Suppressor macrophage (primary cell): Measurements from ENCODE around the gene NTRK3.

Source experiments
- DNase-seq, 4 experiments: peaks; one replicate each; pipeline ENCODE4 v3.0.0-alpha.2; 2020 to 2022

The NTRK3 gene

GRCh38 chr15:88230823-88231222, 25.7 kb downstream of the NTRK3 start:
- no peak for DNase-seq

GRCh38 chr15:88225461-88225860, 31.1 kb downstream of the NTRK3 start:
- DNase-seq: no peak

- no peak for DNase-seq
These were observed 33.5 kb downstream of the NTRK3 start for GRCh38 chr15:88223084-88223483.

GRCh38 chr15:88221836-88222235, 34.7 kb downstream of the NTRK3 start:
- no peak for DNase-seq

- DNase-seq: no peak
These were observed 35.9 kb downstream of the NTRK3 start for GRCh38 chr15:88220443-88221335.

- DNase-seq: no peak
These were observed 36.9 kb downstream of the NTRK3 start for GRCh38 chr15:88219623-88220022.

DNA sequence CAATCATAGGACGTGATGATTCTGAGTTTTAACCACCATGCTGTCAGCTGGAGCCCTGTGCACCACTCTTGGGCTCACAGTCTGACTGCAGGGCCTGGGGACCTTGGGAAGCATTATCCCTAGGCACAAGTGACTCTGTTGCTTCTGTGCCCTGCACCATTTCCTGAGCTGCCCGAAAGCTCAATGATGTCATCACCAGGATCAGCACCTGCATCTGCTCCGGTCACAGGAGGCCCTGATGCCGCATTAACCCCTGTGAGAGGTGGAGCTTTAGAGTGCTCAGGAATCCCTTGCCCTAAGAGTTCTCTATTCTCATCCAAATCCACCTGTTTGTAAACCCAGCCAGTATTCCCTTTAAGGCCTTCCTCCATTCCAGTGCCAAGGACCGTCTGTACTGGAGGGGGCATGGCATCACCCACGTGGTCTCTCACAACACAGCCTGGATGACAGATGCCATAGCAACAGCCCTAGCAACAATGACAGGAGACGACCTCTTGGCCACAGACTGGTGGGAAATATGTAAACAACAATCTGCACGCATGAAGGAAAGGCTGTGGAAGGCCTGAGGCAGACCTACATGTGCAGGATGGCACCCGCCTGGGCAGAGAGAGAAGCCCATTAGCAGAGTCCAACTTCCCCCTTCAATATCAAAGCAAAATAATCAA, 37.9 kb downstream of the NTRK3 start:
- no peak for DNase-seq

GRCh38 chr15:88215066-88215648, 41.4 kb downstream of the NTRK3 start:
- DNase-seq: no peak

DNA sequence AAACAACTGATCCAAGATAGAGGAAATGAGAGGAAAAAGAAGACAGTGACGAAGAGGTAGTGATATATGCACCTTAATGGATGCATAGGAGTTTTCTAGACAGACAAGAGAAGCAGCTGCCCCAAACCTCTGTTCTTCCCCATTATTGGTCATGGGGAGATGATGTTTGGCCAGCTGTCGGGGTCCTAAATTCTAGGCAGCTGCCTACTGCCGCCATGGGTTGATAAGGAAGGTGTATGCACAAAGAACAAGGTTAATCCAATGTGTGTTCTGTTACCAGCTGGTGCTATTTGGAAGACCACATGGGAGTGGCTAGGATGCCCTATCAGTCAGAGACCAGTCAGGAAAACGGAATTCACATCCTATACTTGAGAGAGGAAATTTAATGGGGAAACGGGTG, 47.4 kb downstream of the NTRK3 start:
- DNase-seq: no peak

DNA sequence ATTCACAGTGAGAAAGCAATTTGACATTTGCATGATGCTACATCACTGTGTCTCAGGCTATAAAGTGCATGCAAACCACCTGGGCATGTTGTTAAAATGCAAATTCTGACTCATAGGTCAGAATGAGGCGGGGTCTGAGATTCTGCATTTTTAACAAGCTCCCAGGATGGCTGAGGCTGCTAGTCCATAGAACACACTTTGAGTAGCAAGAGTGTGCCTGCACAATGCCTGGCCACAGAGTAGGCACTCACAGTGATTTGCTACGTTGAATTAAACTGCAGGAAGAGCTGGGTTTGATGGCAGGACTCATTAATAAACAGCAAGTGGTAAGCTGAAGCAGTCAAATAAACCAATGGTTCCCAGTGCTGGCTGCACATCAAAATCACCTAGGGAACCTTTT, 48.1 kb downstream of the NTRK3 start:
- DNase-seq: no peak

GRCh38 chr15:88207565-88207964, 49.0 kb downstream of the NTRK3 start:
- DNase-seq: no peak

DNA sequence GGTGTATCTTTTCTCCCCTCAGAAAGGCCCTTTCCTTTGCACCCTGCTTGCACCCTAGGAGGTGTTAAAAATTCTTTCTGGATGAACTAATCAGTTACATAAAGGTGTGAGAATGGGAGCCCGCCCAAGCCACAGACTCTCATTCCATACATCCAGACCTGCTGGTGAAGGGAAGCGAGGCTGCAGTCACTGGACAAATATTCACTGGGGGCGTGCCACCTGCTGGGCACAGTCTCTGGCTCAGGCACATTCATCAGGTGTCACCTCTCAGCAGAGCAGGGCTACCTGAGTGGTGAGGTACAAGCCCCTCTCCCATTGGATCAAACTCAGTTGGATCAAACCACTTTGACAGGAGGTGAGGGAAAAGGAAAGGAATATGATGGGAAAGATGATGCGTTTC, 52.0 kb downstream of the NTRK3 start:
- DNase-seq: no peak

DNA sequence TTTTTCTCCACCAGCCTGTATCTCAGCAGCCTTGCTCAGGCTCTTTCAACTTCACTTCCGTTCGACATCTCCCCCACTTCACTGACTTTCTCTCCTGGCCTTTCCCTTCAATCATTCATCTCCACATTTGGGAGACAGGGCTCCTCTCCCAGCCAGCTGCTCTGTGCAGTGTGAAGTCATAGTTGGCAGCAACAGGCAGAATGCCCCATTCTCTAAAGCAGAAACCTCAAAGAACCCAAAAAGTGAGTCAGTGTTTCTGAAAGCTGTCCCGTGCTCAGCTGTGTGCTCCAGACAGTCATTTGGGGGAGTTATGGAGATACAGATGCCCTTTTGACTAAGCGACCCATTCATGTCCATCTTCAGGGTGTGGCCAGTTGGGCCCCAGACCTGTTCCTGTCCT, 54.3 kb downstream of the NTRK3 start:
- DNase-seq: no peak

DNA sequence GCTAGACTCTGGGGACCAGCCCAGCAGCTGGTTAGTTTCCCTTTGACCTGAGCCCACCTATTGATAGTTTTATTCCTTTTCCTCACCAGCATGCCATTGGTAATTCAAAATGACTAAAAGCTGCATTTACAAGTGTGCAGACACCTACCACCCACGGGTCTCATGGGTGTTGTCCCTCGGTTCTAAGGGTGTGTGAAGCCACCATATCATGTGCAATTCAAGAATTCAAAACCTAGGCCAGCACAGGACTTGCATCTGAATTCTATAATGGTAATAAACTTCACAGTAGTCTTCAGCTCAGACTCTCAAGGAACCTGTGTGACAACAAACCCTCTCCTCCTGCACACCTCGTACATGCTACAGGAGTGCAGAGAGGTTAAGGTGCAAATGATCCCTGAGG, 55.3 kb downstream of the NTRK3 start:
- DNase-seq: no peak

- DNase-seq: no peak
These were observed 59.6 kb downstream of the NTRK3 start for GRCh38 chr15:88196961-88197360.

DNA sequence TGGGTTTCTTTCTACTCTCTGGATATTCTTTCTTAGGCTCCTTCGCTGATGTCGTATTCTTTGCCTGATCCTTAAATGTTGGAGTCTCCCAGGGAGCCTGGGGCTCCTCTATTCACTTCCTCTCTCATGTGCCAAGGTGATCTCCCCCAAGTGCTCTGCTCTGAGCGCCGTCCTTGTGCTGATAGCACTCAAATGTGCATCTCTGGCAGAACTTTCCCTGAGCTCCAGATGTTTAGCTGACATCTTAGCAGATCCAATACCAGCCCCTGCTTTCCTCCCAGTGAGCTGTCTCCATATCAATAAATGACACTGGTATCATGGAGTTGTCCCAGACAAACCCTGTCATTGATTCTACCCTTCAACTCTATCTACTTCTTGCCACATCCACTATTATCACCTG, 62.4 kb downstream of the NTRK3 start:
- no peak for DNase-seq

DNA sequence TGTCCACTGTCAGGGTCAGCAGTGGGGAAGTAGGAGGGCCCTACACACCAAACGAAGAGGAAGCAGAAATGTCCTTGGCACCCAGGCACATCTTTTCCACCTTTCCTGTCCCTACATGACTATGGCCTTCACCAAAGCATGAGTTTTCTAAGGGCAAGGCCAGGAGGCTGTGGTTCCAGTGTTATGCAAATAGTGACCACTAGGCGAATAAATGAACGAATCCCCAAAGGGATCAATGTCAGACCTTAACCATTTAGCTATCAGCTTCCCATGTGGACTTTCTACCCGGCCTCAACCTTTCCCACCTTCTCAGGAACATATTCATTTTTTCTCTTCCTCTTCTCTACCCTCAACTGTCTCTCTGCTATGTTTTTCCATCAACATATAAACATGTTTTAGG, 63.1 kb downstream of the NTRK3 start:
- DNase-seq: no peak

- no peak for DNase-seq
These were observed 64.8 kb downstream of the NTRK3 start for GRCh38 chr15:88191812-88192165.

GRCh38 chr15:88190232-88190631, 66.3 kb downstream of the NTRK3 start:
- DNase-seq: no peak

- no peak for DNase-seq
These were observed 68.2 kb downstream of the NTRK3 start for GRCh38 chr15:88188300-88188699.

- DNase-seq: no peak
These were observed 69.3 kb downstream of the NTRK3 start for GRCh38 chr15:88187195-88187594.

DNA sequence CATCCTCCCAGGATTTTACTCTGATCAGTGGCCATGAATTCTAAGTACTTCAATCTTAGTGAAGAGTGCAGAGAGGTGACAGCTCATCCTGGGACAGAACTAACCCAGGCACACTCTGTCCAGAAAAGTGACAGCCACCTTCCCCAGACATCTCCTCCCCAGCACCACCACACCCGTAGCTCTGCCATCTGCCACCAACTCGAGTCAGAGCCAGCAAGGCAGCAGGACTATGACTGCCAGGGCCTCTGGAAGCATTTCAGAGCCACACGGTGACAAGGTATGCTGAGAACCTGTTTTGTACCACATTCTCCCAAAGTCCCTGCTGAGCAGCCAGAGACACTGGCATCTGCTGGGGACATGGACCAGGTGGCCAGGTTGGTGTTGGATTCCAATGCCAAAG, 71.0 kb downstream of the NTRK3 start:
- DNase-seq: no peak

- no peak for DNase-seq
These were observed 74.9 kb downstream of the NTRK3 start for GRCh38 chr15:88181613-88182012.

- DNase-seq: no peak
These were observed 77.0 kb downstream of the NTRK3 start for GRCh38 chr15:88179562-88179961.
